Ascending aorta (tissue), 2 donors: ENCODE data around the gene ZNF565. TPM values are rescaled to one million over a fixed set of nuclear protein-coding genes. Genes with fewer than 3 reads are reported as not detected.

Experiments used
- DNase-seq, 2 donors: peaks; one replicate each; pipeline ENCODE4 v3.0.0-alpha.2; 2019; ENCODE audit warnings: low spot score in 2 of 2
- H3K27ac ChIP-seq, 2 donors: fragments of 200-600 bp; sonication (generic); one replicate each; pipeline ENCODE4 v1.5.1; 2016 to 2017; ENCODE audit warnings: mild to moderate bottlenecking in 1 of 2
- H3K27me3 ChIP-seq: fragments of 200-600 bp; sonication (generic); one replicate; pipeline ENCODE4 v1.5.1; 2017
- H3K36me3 ChIP-seq, 2 donors: fragments of 200-600 bp; sonication (generic); one replicate each; pipeline ENCODE4 v1.5.1; 2016
- H3K4me1 ChIP-seq, 2 donors: fragments of 200-600 bp; sonication (generic); one replicate each; pipeline ENCODE4 v1.5.1; 2016 to 2017; ENCODE audit warnings: mild to moderate bottlenecking in 1 of 2
- H3K4me3 ChIP-seq, 2 donors: fragments of 200-600 bp; sonication (generic); one replicate each; pipeline ENCODE4 v1.5.1; 2016 to 2017; ENCODE audit warnings: mild to moderate bottlenecking in 1 of 2
- H3K9me3 ChIP-seq, 2 donors: fragments of 200-600 bp; sonication (generic); one replicate each; pipeline ENCODE4 v1.5.1; 2016
- intact Hi-C: fragments of 100-400 bp; cut with DNase I; formaldehyde crosslinking; loops from one replicate; pipeline ENCODE4 v1.15.1; 2023
- total RNA-seq: library from RNA; depleted of rRNA; stranded (reverse); fragments of >200 nt; gene quantifications from one replicate; pipeline ENCODE4 v1.1.0, GENCODE V29; 2016
- TF ChIP-seq, protein P1 (sequence below), 3 experiments: fragments of 200-600 bp in 2 of 3; fragments of 450-650 bp in 1 of 3; sonication (generic) in 2 of 3; IDR thresholded peaks; one replicate each; pipeline ENCODE4 v1.5.1; 2016 to 2019; ENCODE audit warnings: antibody characterized with exemption in 3 of 3, mild to moderate bottlenecking in 1 of 3, moderate library complexity in 1 of 3

Gene ZNF565
- total RNA-seq, 1 donor from 2014 or later, result 1.9 TPM

DNA sequence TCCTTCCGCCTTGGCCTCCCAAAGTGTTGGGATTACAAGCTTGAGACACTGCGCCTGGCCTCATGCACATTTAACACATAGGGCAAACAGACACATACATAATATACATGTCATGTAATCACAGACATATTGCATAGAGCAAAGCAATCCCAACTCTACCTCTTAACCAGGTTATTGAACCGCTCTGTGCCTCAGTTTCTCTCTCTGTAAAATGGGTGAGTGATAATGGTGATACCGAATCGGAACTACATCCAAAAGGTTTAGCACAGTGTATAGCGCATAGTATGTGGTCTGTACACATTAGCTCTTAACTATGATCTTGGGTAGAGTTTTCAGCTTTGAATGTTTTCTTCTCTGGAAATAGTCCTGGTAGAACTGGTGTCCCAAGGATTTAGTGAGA, 69.8 kb downstream of the ZNF565 start:
- intact Hi-C loops, result no loop called here
- H3K36me3 ChIP-seq, result peaks cover 73 to 76% of the 10 kb centered on the region in 2 donors

DNA sequence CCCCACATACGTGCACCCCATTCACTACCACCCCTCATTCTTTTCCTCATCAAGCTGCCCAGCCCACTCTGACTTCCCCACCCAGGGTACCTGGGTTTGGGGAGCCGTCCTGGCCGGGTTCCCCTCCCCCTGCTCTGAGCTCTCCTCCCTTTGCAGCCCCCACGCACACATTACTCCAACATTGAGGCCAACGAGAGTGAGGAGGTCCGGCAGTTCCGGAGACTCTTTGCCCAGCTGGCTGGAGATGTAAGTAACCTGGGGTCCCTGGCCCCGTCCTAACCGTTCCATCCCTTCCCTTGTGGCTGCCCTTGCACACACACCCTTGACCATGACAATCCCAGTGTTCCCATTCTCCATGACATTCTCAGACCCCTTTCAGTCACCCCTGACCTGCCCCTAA, 72.0 kb downstream of the ZNF565 start:
- H3K4me3 ChIP-seq, result no peak overlapping the region
- no peaks in the 10 kb centered on the region for H3K27me3 ChIP-seq
- TF ChIP-seq, protein P1, sequence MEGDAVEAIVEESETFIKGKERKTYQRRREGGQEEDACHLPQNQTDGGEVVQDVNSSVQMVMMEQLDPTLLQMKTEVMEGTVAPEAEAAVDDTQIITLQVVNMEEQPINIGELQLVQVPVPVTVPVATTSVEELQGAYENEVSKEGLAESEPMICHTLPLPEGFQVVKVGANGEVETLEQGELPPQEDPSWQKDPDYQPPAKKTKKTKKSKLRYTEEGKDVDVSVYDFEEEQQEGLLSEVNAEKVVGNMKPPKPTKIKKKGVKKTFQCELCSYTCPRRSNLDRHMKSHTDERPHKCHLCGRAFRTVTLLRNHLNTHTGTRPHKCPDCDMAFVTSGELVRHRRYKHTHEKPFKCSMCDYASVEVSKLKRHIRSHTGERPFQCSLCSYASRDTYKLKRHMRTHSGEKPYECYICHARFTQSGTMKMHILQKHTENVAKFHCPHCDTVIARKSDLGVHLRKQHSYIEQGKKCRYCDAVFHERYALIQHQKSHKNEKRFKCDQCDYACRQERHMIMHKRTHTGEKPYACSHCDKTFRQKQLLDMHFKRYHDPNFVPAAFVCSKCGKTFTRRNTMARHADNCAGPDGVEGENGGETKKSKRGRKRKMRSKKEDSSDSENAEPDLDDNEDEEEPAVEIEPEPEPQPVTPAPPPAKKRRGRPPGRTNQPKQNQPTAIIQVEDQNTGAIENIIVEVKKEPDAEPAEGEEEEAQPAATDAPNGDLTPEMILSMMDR (IDR thresholded peaks at IDR 0.05), result no peak
- peak overlapping the region; percentile 96 to 97 for H3K27ac ChIP-seq
- H3K9me3 ChIP-seq, result no peaks in the 10 kb centered on the region
- intact Hi-C loops, result no loop called here
- H3K36me3 ChIP-seq, result peaks cover 55% of the 10 kb centered on the region in 2 donors
- H3K4me1 ChIP-seq, result peaks cover 6 to 10% of the 10 kb centered on the region in 2 donors
- DNase-seq, result no peak

More for the DNA sequence above, 69.8 kb downstream of the ZNF565 start:
- Histone ChIP-seq H3K4me3 (no peak overlapping the region), H3K9me3 (no peaks in the 10 kb centered on the region), H3K27ac (no peak overlapping the region), H3K27me3 (no peaks in the 10 kb centered on the region), H3K4me1 (peaks cover 6% of the 10 kb centered on the region in 2 donors)
- no peak for DNase-seq
- TF ChIP-seq, protein P1 (IDR thresholded peaks at IDR 0.05), result no peak

DNA sequence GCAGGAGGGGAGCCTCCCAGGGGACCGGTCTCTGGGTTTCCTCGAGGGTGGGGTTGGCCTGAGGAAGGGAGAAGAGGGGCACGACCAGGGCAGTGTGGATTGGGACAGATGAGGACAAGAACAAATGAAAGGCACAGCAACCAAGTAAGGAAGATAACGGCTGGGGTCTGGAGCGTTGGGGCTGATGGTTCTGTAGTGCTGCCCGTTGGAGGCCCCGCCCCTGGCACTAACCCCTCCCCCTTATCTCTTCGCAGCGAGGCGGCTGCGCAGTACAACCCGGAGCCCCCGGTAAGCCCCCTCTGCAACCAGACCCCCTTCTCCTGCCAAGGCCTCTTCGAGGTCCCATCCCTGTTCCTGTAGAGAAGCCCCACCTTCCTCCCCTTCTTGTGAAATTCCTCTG, 72.4 kb downstream of the ZNF565 start:
- Histone ChIP-seq H3K36me3 (peaks cover 50% of the 10 kb centered on the region in 2 donors), H3K27me3 (no peaks in the 10 kb centered on the region), H3K27ac (peak overlapping the region; percentile 96 to 97), H3K4me3 (peak overlapping the region in 1 of 2 donors; percentile 82), H3K9me3 (no peaks in the 10 kb centered on the region), H3K4me1 (peaks cover 6 to 10% of the 10 kb centered on the region in 2 donors)
- TF ChIP-seq, protein P1 (IDR thresholded peaks at IDR 0.05), result no peak
- DNase-seq, result no peak
- intact Hi-C loops, result no loop called here

DNA sequence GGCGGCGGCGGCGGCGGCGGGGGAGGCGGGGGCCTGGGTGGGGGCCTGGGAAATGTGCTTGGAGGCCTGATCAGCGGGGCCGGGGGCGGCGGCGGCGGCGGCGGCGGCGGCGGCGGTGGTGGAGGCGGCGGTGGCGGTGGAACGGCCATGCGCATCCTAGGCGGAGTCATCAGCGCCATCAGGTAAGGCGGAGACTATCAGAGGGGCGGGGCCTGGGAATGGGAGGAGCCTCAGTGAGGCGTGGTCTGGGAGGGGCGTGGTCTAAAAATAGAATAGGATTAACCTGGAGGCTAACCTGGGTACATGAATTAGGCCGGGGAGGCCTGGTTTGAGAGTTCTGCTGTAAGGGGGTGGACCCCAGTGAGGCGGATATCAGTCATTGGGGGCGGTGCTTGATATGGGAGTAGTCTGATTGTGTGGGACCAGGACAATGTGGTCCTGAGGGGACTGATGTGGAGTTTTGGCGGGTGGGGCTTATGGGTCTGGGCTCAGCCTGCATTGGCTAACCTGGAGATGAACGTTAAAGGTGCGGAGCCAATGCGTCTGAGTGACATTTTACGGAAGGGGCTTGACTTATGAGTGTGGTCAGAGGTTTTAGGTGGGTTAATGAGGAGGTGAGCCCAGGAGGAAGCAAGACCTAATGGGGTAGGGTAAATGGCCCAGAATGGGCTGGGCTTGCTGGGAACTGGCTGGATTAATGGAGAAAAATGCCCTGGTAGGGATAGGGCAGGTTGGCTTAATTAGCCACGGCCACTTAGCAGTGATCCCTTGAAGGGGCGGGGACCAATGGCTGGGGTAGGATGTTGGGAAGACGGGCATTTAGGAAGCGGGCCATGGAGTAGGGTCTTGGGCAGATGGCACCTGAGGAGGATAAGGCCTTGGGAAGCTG, 73.2 kb downstream of the ZNF565 start:
- H3K4me3 ChIP-seq, result peak overlapping the region; percentile 80 to 82
- H3K4me1 ChIP-seq, result peaks cover 6 to 16% of the 10 kb centered on the region in 2 donors
- peak overlapping the region; percentile 96 to 97 for H3K27ac ChIP-seq
- H3K36me3 ChIP-seq, result peaks cover 43% of the 10 kb centered on the region in 2 donors
- H3K27me3 ChIP-seq, result no peaks in the 10 kb centered on the region
- intact Hi-C loops, result loop anchor here (1.0 kb wide), 2 partner anchors 26 to 73 kb away; partner anchors contain the start of genes TBCB and ZNF565
- TF ChIP-seq, protein P1 (IDR thresholded peaks at IDR 0.05), result no peak
- no peaks in the 10 kb centered on the region for H3K9me3 ChIP-seq
- DNase-seq, result peak; percentile 64 to 95

DNA sequence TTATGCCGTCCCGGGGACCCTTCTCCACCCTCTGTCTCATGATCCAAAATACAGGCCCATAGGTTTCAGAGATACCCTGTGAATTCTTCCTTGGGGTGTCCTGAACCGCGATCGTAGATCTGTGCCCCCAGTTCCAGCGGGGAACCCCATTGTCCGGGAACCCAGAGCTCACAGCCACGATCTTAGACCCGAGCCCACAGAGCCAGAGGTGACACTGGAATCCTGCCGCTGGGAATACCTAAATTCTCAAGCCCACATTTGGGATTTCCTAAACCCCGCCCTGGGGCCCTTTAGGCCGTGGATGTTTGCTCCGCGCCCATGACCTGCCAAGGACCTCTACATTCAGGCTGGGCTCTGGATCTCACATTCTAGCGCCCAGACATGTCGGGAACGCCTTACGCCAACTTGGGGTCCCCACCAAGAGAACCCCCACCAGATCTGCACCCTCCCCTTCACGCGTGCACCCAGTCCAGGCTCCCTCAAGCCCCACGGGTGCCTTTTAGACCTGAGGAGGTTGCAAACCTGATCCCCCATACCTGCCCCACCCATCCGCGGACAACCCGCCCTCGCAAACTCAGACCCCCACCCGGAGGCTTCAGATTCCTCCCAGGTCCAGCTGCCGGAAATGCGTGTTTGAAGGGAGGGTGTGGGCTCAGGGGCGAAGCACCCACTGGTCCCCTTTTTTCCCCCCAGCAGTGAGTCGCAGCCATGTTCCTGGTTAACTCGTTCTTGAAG, 74.0 kb downstream of the ZNF565 start:
- intact Hi-C loops, result loop anchor here (1.0 kb wide), 3 partner anchors 11 to 74 kb away; partner anchors contain the start of genes TBCB and ZNF565
- peak in 1 of 2 donors; percentile 73 for DNase-seq
- TF ChIP-seq, protein P1 (IDR thresholded peaks at IDR 0.05), result no peak
- Histone ChIP-seq H3K4me3 (peak overlapping the region; percentile 80 to 82), H3K9me3 (no peaks in the 10 kb centered on the region), H3K27me3 (no peaks in the 10 kb centered on the region), H3K27ac (peak overlapping the region; percentile 96 to 97), H3K36me3 (peaks cover 34 to 35% of the 10 kb centered on the region in 2 donors), H3K4me1 (peaks cover 6 to 19% of the 10 kb centered on the region in 2 donors)
